Mammary epithelial cell (primary cell): Measurements from ENCODE around the gene BTF3.

ENCODE experiments used
- CTCF ChIP-seq, 2 donors: IDR thresholded peaks in 1 of 2; conservative IDR thresholded peaks in 1 of 2; 2 replicates each; pipeline ENCODE4 v1.5.1; 2011 to 2012; ENCODE audit warnings: inconsistent platforms in 2 of 2, low read length in 2 of 2, mild to moderate bottlenecking in 2 of 2, control low read depth in 1 of 2, low read depth in 1 of 2; ENCODE audit not compliant: insufficient read depth in 1 of 2; ENCODE audit errors: extremely low read depth in 1 of 2
- EZH2 ChIP-seq: IDR thresholded peaks from 2 replicates; pipeline ENCODE4 v1.6.1; 2012; ENCODE audit warnings: low read length, inconsistent platforms, borderline replicate concordance

- no peak for TF ChIP-seq CTCF (conservative IDR thresholded peaks at IDR 0.05 in 1 of 2, IDR thresholded peaks at IDR 0.05 in 1 of 2; ENCODE audit: extremely low read depth in 1 of 2, insufficient read depth in 1 of 2, low read depth in 1 of 2, low read length in 2 of 2)
- no peak for TF ChIP-seq EZH2
These were observed 54.4 kb downstream of the BTF3 start for GRCh38 chr5:73552642-73553041.
